Panc1 (cell line): ENCODE data around the gene WNK1.

Experiments used
- POLR2AphosphoS5 ChIP-seq: IDR thresholded peaks from 2 replicates; pipeline ENCODE4 v1.6.1; 2012; ENCODE audit warnings: mild to moderate bottlenecking, low read depth, low read length, moderate library complexity
- SIN3A ChIP-seq: IDR thresholded peaks from 2 replicates; pipeline ENCODE4 v1.6.1; 2012; ENCODE audit warnings: low read depth, mild to moderate bottlenecking, low read length, moderate library complexity, borderline replicate concordance; ENCODE audit not compliant: insufficient read depth
- TF ChIP-seq, protein P1 (sequence below): fragments of 450-650 bp; IDR thresholded peaks from 2 replicates; pipeline ENCODE4 v1.5.1; 2017; ENCODE audit warnings: mild to moderate bottlenecking
- TF ChIP-seq, protein P2 (sequence below), 2 experiments: IDR thresholded peaks; 2 replicates each; pipeline ENCODE4 v1.6.1; 2011 to 2012; ENCODE audit warnings: low read depth in 2 of 2, control low read depth in 1 of 2, low read length in 1 of 2, mild to moderate bottlenecking in 1 of 2, moderate library complexity in 1 of 2; ENCODE audit not compliant: insufficient read depth in 1 of 2

- no peak for TF ChIP-seq POLR2AphosphoS5
- TF ChIP-seq, protein P1, sequence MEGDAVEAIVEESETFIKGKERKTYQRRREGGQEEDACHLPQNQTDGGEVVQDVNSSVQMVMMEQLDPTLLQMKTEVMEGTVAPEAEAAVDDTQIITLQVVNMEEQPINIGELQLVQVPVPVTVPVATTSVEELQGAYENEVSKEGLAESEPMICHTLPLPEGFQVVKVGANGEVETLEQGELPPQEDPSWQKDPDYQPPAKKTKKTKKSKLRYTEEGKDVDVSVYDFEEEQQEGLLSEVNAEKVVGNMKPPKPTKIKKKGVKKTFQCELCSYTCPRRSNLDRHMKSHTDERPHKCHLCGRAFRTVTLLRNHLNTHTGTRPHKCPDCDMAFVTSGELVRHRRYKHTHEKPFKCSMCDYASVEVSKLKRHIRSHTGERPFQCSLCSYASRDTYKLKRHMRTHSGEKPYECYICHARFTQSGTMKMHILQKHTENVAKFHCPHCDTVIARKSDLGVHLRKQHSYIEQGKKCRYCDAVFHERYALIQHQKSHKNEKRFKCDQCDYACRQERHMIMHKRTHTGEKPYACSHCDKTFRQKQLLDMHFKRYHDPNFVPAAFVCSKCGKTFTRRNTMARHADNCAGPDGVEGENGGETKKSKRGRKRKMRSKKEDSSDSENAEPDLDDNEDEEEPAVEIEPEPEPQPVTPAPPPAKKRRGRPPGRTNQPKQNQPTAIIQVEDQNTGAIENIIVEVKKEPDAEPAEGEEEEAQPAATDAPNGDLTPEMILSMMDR = no peak
- TF ChIP-seq, protein P2, sequence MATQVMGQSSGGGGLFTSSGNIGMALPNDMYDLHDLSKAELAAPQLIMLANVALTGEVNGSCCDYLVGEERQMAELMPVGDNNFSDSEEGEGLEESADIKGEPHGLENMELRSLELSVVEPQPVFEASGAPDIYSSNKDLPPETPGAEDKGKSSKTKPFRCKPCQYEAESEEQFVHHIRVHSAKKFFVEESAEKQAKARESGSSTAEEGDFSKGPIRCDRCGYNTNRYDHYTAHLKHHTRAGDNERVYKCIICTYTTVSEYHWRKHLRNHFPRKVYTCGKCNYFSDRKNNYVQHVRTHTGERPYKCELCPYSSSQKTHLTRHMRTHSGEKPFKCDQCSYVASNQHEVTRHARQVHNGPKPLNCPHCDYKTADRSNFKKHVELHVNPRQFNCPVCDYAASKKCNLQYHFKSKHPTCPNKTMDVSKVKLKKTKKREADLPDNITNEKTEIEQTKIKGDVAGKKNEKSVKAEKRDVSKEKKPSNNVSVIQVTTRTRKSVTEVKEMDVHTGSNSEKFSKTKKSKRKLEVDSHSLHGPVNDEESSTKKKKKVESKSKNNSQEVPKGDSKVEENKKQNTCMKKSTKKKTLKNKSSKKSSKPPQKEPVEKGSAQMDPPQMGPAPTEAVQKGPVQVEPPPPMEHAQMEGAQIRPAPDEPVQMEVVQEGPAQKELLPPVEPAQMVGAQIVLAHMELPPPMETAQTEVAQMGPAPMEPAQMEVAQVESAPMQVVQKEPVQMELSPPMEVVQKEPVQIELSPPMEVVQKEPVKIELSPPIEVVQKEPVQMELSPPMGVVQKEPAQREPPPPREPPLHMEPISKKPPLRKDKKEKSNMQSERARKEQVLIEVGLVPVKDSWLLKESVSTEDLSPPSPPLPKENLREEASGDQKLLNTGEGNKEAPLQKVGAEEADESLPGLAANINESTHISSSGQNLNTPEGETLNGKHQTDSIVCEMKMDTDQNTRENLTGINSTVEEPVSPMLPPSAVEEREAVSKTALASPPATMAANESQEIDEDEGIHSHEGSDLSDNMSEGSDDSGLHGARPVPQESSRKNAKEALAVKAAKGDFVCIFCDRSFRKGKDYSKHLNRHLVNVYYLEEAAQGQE (IDR thresholded peaks at IDR 0.05; ENCODE audit: insufficient read depth in 1 of 2, low read depth in 2 of 2, low read length in 1 of 2) = no peak
- TF ChIP-seq SIN3A = no peak
Measured at GRCh38 chr12:880656-881055, 128.3 kb downstream of the WNK1 start.
